Pancreas (tissue), 10 donors: ENCODE results near the gene PLCH2. TPM values are rescaled to one million over a fixed set of nuclear protein-coding genes. Genes with fewer than 3 reads are reported as not detected.

ENCODE experiments used
- ATAC-seq, 4 donors: fragments of 200-7000 bp; cut with Tn5 transposase; one replicate each; pipeline versions ENCODE4 v1.8.0 to v1.9.1; 2020; ENCODE audit warnings: mild to moderate bottlenecking in 4 of 4, moderate library complexity in 4 of 4
- DNase-seq, 6 donors: peaks; one replicate each; pipeline ENCODE4 v3.0.0-alpha.2; 2020
- FAIRE-seq: peaks from 2 replicates; lab custom pipeline; 2012; peaks lifted over from hg19 to GRCh38; lab: Jason Lieb, UNC
- H3K27ac ChIP-seq, 4 donors: fragments of 200-600 bp; sonication (generic); 1 replicate in 3 of 4; 2 replicates in 1 of 4; pipeline versions ENCODE4 v1.5.0 to v1.8.0; 2020
- H3K27me3 ChIP-seq, 4 donors: fragments of 200-600 bp; one replicate each; pipeline ENCODE4 v1.8.0; 2021
- H3K36me3 ChIP-seq, 3 donors: fragments of 200-600 bp; sonication (generic) in 1 of 3; one replicate each; pipeline versions ENCODE4 v1.5.0 to v1.8.0; 2020 to 2021
- H3K4me1 ChIP-seq, 3 donors: fragments of 200-600 bp; one replicate each; pipeline ENCODE4 v1.8.0; 2021
- H3K4me3 ChIP-seq, 4 donors: fragments of 200-600 bp; sonication (generic) in 2 of 4; one replicate each; pipeline versions ENCODE4 v1.5.0 to v1.8.0; 2020 to 2021
- H3K9me3 ChIP-seq, 4 donors: fragments of 200-600 bp; one replicate each; pipeline ENCODE4 v1.8.0; 2021
- CTCF ChIP-seq, 4 donors: fragments of 200-600 bp; sonication (generic) in 3 of 4; IDR thresholded peaks; one replicate each; pipeline versions ENCODE4 v1.5.0 to v1.8.0; 2021; ENCODE audit warnings: antibody characterized with exemption in 4 of 4
- WGBS, 2 donors: extraction: QIAGEN DNeasy Blood & Tissue Kit; methylation state at CpG; one replicate each; pipeline ENCODE4 v1.1.7; 2013; 5-methylcytosine and 5-hydroxymethylcytosine counted together
- intact Hi-C, 3 donors: fragments of 100-400 bp; cut with DNase I; formaldehyde crosslinking; loops; one replicate each; pipeline versions ENCODE4 v1.11.1 to v1.14.2; 2022
- polyA plus RNA-seq, 2 donors: library from polyadenylated mRNA; stranded (reverse); fragments of 200-250 nt; gene quantifications; one replicate each; pipeline ENCODE4 v1.2.3, GENCODE V29; 2013
- total RNA-seq, 6 donors: library from RNA; stranded (reverse); fragmentation: NEBNext Ultra II Directional in 4 of 6; extraction: Animal tissue kit (Norgen Biotek cat#: 25700) in 4 of 6; gene quantifications; one replicate each; pipeline versions ENCODE4 v1.2.1 to v1.2.4, GENCODE V29; 2021 to 2023
- donor health status: healthy with polysubstance abuse.
- donor health status: DM: no; HTN: no; CAD: no; lungs with moderate emphysema.
- donor health status: DM: no; HTN: no; CAD: no.
- donor health status: control.
- donor health status: control.
- donor health status: Bipolar disorder and iron deficiency.
- donor health status: DM: yes; HTN: yes; CAD: no.
- donor health status: DM: no; HTN: no; CAD: no.
- donor health status: DM: no; HTN: no; CAD: no.
- donor health status: DM: yes; HTN: yes; CAD: no.

PLCH2 gene
- total and polyA plus RNA-seq, 8 donors, result 0.79 to 163 (median 3.3) TPM

- H3K27me3 ChIP-seq, result no peaks in the 10 kb centered on the region
- ATAC-seq (peak in 1 of 4 donors; percentile 35), FAIRE-seq (no peak), DNase-seq (no peak)
- H3K4me1 ChIP-seq, result no peaks in the 10 kb centered on the region
- no peaks in the 10 kb centered on the region for H3K36me3 ChIP-seq
- TF ChIP-seq CTCF (IDR thresholded peaks at IDR 0.05), result no peak
- H3K9me3 ChIP-seq, result no peaks in the 10 kb centered on the region
- intact Hi-C loops, result loop anchor here in 1 of 3 donors (10.0 kb wide), 1 partner anchor 206 kb away; the partner anchor contains the start of gene MMEL1
- H3K27ac ChIP-seq, result no peak overlapping the region
- 82 to 88% methylated on average over 27 to 28 of the region's 28 CpGs for WGBS, 2 donors
- H3K4me3 ChIP-seq, result no peak overlapping the region
These were observed 47.6 kb upstream of the PLCH2 start for GRCh38 chr1:2428490-2428889.

GRCh38 chr1:2429780-2430591 lies 46.1 kb upstream of the PLCH2 start:
- Histone ChIP-seq H3K36me3 (no peaks in the 10 kb centered on the region), H3K9me3 (no peaks in the 10 kb centered on the region), H3K27me3 (no peaks in the 10 kb centered on the region), H3K4me1 (no peaks in the 10 kb centered on the region), H3K4me3 (no peak overlapping the region), H3K27ac (no peak overlapping the region)
- ATAC-seq (no peak), FAIRE-seq (no peak), DNase-seq (no peak)
- TF ChIP-seq CTCF (IDR thresholded peaks at IDR 0.05), result no peak
- intact Hi-C loops, result loop anchor here in 1 of 3 donors (10.0 kb wide), 1 partner anchor 205 kb away; the partner anchor contains the start of gene MMEL1
- 81 to 84% methylated on average over 20 of the region's 20 CpGs for WGBS, 2 donors

DNA sequence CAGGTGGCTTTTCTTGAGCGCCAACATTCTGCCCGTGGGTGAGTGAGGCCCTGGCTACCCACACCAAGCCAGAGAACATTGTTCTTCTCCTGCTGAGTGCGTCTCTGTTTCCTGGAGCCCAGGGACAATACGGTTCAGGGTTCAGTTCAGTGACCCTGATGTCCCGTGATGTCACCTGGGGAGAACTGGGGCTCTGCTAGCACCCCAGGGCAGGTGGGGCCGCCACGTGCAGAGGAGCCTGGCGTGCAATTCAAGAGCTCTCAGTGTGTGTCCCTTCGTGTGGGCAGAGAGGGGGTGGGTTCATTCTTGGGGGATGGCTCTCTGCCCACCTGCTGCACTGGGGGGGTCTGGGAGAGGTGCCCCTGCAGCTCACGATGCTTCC lies 45.5 kb upstream of the PLCH2 start:
- DNase-seq (no peak), ATAC-seq (no peak), FAIRE-seq (no peak)
- Histone ChIP-seq H3K4me1 (no peaks in the 10 kb centered on the region), H3K27me3 (no peaks in the 10 kb centered on the region), H3K4me3 (no peak overlapping the region), H3K9me3 (no peaks in the 10 kb centered on the region), H3K36me3 (no peaks in the 10 kb centered on the region), H3K27ac (no peak overlapping the region)
- 60 to 66% methylated on average over 10 of the region's 10 CpGs for WGBS, 2 donors
- intact Hi-C loops, result no loop called here
- no peak for TF ChIP-seq CTCF (IDR thresholded peaks at IDR 0.05)

DNA sequence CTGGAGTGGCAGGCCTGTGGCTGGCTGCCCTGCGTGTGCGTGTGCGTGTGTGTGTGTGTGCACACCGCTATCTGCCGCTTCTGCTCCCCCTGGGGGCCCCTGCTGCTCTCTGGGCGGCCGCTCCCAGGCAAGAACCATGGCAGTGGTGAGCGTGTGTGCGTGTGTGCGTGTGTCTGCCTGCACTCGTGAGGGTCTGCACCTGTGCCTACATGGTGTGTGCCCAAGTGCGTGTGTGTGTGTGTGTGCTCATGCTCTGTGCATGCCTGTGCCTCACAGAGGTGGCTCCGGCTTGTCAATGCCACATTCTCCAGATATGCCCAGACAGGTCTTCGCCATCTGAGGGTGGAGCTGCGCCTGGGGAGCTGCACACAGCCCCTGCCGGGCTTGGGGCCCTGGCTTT lies 45.0 kb upstream of the PLCH2 start:
- DNase-seq (no peak), ATAC-seq (no peak), FAIRE-seq (no peak)
- Histone ChIP-seq H3K27me3 (no peaks in the 10 kb centered on the region), H3K36me3 (no peaks in the 10 kb centered on the region), H3K4me1 (no peaks in the 10 kb centered on the region), H3K27ac (no peak overlapping the region), H3K4me3 (no peak overlapping the region), H3K9me3 (no peaks in the 10 kb centered on the region)
- WGBS, 2 donors, result 38 to 45% methylated on average over 16 of the region's 16 CpGs
- TF ChIP-seq CTCF (IDR thresholded peaks at IDR 0.05), result no peak
- intact Hi-C loops, result no loop called here

DNA sequence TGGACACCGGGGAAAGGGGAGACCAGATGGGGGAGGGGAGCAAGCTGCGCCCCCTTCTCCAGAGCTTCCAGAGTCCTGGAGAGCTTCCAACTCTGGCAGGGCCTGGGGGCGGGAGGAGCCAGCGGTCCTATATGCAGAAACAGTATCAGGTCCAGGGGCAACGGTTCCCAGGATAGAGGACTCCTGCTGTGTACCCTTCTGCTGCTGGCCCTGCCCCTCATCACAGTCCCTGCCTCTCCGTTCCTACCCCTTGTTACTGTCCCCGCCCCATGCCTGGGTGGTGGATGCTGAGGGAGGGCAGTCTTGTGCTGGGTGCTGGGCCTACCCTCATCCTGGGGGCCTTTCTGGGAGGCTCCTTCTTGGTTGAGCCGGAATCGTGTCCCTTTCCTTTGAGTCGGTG lies 44.6 kb upstream of the PLCH2 start:
- 34 to 44% methylated on average over 9 to 10 of the region's 10 CpGs for WGBS, 2 donors
- no peak for TF ChIP-seq CTCF (IDR thresholded peaks at IDR 0.05)
- Histone ChIP-seq H3K27ac (no peak overlapping the region), H3K4me3 (no peak overlapping the region), H3K27me3 (no peaks in the 10 kb centered on the region), H3K36me3 (no peaks in the 10 kb centered on the region), H3K4me1 (no peaks in the 10 kb centered on the region), H3K9me3 (no peaks in the 10 kb centered on the region)
- FAIRE-seq (no peak), DNase-seq (no peak), ATAC-seq (no peak)
- intact Hi-C loops, result no loop called here
